ENCODE data around the gene PHTF2. TPM values are rescaled to one million over a fixed set of nuclear protein-coding genes. Genes with fewer than 3 reads are reported as not detected.

The PHTF2 gene
- total RNA-seq, 4 donors from 2014 or later = 14.5 to 28.6 (median 24.1) TPM

GRCh38 chr7:77910124-77910523 is 111.6 kb downstream of the PHTF2 start:
- Histone ChIP-seq H3K4me1 (no peaks in the 10 kb centered on the region), H3K36me3 (peaks cover 0 to 19% (median 0%) of the 10 kb centered on the region in 4 donors), H3K27ac (no peak overlapping the region), H3K27me3 (no peaks in the 10 kb centered on the region), H3K9me3 (no peaks in the 10 kb centered on the region), H3K4me3 (no peak overlapping the region)
- 68 to 77% methylated on average over 2 of the region's 2 CpGs for WGBS, 2 donors (ENCODE audit: low coverage in 1 of 2)
- intact Hi-C loops (cut with DNase I; ENCODE audit: low total_unique reads) = no loop called here
- in situ Hi-C loops (cut with MboI; ENCODE audit: low pct_ligation_motif_present in 1 of 4, low pct_unique_long_range_greater_than_20kb in 1 of 4, low sequenced_read_pairs in 3 of 4) = no loop called here
- TF ChIP-seq POLR2AphosphoS5 (IDR thresholded peaks at IDR 0.05) = no peak
- no peak for TF ChIP-seq POLR2A (IDR thresholded peaks at IDR 0.05)
- no peak for TF ChIP-seq EP300 (IDR thresholded peaks at IDR 0.05; ENCODE audit: low read depth)
- TF ChIP-seq CTCF (IDR thresholded peaks at IDR 0.05) = no peak
- DNase-seq = no peak

- H3K9me3 ChIP-seq = no peaks in the 10 kb centered on the region
- no peak overlapping the region for H3K4me3 ChIP-seq
- 84 to 94% methylated on average over 1 of the region's 1 CpG for WGBS, 2 donors (ENCODE audit: low coverage in 1 of 2)
- no peaks in the 10 kb centered on the region for H3K27me3 ChIP-seq
- peaks cover 0 to 19% (median 0%) of the 10 kb centered on the region in 4 donors for H3K36me3 ChIP-seq
- no peak for DNase-seq
- in situ Hi-C loops (cut with MboI; ENCODE audit: low pct_ligation_motif_present in 1 of 4, low pct_unique_long_range_greater_than_20kb in 1 of 4, low sequenced_read_pairs in 3 of 4) (no loop called here), intact Hi-C loops (cut with DNase I; ENCODE audit: low total_unique reads) (no loop called here)
- no peaks in the 10 kb centered on the region for H3K4me1 ChIP-seq
- no peak overlapping the region for H3K27ac ChIP-seq
- no peak for TF ChIP-seq CTCF (IDR thresholded peaks at IDR 0.05)
- TF ChIP-seq EP300 (IDR thresholded peaks at IDR 0.05; ENCODE audit: low read depth) = no peak
- TF ChIP-seq POLR2AphosphoS5 (IDR thresholded peaks at IDR 0.05) = no peak
- no peak for TF ChIP-seq POLR2A (IDR thresholded peaks at IDR 0.05)
Measured at GRCh38 chr7:77912293-77912692, 113.7 kb downstream of the PHTF2 start.

GRCh38 chr7:77913977-77914607 is 115.5 kb downstream of the PHTF2 start:
- in situ Hi-C loops (cut with MboI; ENCODE audit: low pct_ligation_motif_present in 1 of 4, low pct_unique_long_range_greater_than_20kb in 1 of 4, low sequenced_read_pairs in 3 of 4) = no loop called here
- H3K36me3 ChIP-seq = peaks cover 0 to 16% (median 0%) of the 10 kb centered on the region in 4 donors
- intact Hi-C loops (cut with DNase I; ENCODE audit: low total_unique reads) = no loop called here

More at GRCh38 chr7:77913977-77914607, 115.5 kb downstream of the PHTF2 start:
- DNase-seq = no peak
- WGBS, 2 donors (ENCODE audit: low coverage in 1 of 2) = 86 to 91% methylated on average over 1 to 4 of the region's 4 CpGs
- H3K4me1 ChIP-seq = no peaks in the 10 kb centered on the region
- H3K9me3 ChIP-seq = no peaks in the 10 kb centered on the region
- H3K27ac ChIP-seq = no peak overlapping the region
- H3K4me3 ChIP-seq = no peak overlapping the region
- TF ChIP-seq POLR2AphosphoS5 (IDR thresholded peaks at IDR 0.05) (no peak), POLR2A (IDR thresholded peaks at IDR 0.05) (no peak), CTCF (IDR thresholded peaks at IDR 0.05) (no peak)
- H3K27me3 ChIP-seq = no peaks in the 10 kb centered on the region

All from transverse colon (tissue), 4 donors.